HG02885 (cell line): ENCODE results near the gene ANXA9.

Source experiments
- ATAC-seq: cut with Tn5 transposase; IDR thresholded peaks from one replicate; pipeline ENCODE4 v1.9.1; 2021; ENCODE audit warnings: mild to moderate bottlenecking; ENCODE audit not compliant: unreplicated experiment, poor library complexity

The ANXA9 gene, protein sequence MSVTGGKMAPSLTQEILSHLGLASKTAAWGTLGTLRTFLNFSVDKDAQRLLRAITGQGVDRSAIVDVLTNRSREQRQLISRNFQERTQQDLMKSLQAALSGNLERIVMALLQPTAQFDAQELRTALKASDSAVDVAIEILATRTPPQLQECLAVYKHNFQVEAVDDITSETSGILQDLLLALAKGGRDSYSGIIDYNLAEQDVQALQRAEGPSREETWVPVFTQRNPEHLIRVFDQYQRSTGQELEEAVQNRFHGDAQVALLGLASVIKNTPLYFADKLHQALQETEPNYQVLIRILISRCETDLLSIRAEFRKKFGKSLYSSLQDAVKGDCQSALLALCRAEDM

DNA sequence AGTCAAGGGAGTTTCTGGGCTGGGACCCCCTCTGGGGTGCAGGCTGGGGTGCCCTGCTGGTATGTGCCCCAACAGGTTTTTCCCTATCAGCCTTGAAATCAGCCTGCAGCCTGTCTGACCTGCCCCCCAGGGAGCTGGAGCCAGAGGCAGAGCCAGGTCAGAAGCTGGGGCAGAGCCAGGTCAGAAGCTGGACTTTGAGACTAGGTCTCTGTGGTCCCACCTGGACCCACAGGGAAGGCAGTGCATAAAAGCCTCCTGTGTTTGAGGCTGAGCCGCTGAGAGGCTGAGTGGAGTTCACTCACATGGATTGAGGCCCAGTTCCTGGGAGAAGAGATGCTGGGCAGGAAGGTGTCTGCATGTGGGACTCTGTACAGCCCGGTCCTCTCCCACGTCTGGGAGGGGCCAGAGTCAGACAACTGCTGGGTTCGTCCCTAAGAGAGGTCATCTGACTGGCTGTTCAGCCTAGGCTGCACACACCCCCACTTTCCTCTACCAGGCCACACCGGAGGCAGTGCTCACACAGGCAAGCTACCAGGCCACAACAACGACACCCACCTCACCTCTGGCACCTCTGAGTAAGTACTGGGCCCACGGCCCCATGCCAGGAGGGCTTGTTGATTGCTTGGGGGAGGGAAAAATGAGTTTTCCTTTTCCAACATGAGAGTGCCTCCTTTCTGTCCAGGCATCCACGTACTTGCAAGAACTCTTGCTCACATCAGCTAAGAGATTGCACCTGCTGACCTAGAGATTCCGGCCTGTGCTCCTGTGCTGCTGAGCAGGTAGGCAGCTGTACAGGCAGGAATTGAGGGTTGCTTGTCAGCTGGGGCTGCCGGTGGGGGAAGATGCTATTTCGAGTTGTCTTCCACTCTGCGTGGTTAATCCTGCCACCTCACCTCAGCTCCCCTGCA, at the start of gene ANXA9:
Gene ANXA9, plus strand, starts transcription at position 488 of the 908 bp plus-strand sequence. CDS start 814 bp downstream, outside the sequence.
- no peak for ATAC-seq

DNA sequence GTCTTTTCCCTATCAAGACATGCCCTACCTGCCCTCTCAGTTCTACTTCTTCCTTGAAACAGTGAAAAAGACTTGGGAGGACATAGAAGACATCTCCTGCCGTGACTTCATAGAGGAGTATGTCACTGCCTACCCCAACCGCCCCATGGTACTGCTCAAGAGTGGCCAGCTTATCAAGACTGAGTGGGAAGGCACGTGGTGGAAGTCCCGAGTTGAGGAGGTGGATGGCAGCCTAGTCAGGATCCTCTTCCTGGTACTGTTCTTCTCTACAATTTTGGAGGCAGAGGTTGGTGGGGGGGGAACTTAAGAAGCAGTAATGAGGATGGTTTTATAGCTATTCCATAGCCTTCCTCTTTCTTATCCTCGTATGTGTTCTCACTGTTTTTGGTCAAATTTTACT, 37.2 kb upstream of the ANXA9 start:
- ATAC-seq: no peak

DNA sequence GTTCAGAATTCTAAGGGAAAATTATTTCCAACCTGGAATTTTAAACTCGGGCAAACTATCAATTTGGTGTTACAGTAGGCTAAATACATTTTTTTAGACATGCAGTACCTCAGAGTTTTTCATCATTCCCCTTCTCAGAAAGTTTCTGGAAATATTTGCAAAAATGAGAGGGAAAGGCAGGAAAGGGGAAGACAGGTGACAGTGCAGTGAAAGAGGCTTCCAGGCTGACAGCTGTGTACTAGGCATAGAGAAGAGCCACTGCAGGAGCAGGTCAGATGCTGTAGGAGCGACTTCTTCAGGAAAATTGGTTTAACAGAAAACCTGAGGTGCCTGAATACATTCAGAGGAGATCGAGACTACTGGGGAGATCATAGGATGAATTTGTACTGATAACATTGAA, 27.4 kb upstream of the ANXA9 start:
- ATAC-seq: no peak

DNA sequence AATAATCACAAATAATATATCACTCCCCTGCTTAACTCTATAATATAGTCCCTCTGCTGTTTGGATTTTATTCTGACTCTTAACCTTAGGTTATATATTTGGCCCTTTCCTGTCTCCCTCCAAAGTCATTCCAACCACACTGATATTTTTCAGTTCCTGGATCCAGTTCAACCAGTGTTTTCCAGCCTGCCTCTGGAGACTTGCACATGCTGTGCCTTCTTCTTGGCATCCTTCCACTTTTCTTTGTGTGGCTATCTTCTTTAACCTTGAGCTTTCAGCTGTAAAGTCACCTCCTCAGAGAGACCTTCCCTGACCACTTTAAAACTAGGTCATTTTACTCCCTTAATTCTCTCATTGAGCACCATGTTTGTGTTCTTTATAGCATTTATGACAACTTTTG, 26.8 kb upstream of the ANXA9 start:
- ATAC-seq: no peak

DNA sequence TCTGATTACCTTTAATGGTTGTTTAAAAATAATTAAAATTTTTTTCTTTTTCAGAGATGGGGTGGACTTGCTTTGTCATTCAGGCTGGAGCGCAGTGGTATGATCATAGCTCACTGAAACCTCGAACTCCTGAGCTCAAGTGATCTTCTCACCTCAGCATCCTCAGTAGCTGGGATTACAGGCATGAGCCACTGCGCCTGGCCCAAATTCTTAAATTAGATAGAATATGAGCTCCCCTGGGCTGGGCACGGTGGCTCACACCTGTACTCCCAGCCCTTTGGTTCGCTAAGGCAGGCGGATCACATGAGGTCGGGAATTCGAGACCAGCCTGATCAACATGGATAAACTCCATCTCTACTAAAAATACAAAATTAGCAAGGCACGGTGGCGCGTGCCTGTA, 24.4 kb upstream of the ANXA9 start:
- no peak for ATAC-seq

DNA sequence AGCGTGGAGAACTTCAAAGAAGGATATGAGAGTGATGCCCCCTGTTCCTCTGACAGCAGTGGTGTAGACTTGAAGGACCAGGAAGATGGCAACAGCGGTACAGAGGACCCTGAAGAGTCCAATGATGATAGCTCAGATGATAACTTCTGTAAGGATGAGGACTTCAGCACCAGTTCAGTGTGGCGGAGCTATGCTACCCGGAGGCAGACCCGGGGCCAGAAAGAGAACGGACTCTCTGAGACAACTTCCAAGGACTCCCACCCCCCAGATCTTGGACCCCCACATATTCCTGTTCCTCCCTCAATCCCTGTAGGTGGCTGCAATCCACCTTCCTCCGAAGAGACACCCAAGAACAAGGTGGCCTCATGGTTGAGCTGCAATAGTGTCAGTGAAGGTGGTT, 21.4 kb upstream of the ANXA9 start:
- no peak for ATAC-seq

DNA sequence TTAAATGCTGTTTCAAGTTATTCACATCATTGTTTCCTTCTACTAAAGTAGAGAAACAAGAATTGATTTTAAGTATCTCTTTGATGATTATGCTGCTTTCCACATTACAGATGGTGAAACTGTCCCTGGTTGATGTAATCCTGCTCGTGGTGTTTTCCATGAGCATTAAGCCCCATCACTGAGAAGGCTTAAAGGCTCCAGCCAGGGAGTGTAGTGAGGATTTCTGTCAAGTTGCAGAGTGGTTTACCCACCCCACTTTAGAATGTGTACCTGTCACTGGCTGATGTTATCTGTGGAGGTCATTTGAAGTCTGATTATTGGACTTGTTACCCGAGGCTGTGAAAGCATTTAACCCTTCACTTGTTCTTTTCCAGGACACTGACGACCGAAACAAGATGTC, 20.3 kb upstream of the ANXA9 start:
- ATAC-seq: no peak

DNA sequence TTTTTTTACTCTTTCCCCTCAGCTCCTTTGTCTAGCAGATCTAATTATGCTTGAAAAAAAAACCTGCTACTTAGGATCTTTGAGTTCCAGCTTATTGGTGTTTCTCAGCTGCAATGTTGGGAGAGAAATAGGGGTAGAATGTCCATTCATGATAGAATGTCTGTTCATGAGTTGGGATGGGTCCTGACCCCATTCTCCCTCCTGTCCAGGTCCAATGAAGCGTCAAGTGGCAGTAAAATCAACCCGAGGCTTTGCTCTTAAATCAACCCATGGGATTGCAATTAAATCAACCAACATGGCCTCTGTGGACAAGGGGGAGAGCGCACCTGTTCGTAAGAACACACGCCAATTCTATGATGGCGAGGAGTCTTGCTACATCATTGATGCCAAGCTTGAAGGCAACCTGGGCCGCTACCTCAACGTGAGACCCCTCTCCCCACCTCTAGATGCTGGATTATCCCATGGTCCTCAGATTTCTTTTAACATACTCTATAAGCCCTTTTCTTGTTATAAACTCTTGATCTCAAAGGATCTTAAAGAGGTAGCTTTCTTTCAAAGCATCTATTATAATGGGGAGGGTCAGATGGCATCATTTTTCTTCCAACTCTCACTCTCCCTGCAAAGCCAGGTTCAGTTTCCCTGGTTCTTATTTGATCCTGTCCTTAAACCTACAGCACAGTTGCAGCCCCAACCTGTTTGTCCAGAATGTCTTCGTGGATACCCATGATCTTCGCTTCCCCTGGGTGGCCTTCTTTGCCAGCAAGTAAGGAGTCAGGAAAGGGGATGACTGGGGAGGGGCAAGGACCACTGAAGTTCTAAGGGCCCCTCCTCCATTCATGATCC, 18.6 kb upstream of the ANXA9 start:
- ATAC-seq: no peak

DNA sequence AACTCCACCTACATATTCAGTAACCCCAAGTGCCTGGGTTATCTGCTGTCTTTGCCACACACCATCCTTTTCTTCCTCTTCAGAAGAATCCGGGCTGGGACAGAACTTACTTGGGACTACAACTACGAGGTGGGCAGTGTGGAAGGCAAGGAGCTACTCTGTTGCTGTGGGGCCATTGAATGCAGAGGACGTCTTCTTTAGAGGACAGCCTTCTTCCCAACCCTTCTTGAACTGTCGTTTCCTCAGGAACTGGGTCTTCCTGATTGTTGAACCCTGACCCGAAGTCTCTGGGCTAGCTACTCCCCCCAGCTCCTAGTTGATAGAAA, 18.0 kb upstream of the ANXA9 start:
- no peak for ATAC-seq

DNA sequence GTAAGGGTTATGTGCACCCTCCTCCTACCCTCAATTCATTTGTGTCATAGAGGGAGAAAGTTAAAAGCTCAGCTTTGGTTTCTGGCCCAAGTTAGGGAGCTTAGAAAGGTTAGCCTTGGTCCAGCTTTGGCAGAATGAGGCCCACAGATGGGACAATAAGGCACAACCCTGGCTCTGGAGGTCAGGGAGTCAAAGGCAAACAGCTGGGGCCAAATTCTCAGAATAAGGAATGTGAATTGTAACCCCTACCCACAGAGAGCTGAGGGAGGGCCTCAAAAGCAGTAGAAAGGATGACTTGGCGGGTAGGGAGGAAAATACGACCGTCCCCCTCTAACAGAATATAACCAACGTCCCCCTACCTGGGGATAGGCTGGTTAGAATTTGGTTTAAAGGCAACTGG, 16.5 kb upstream of the ANXA9 start:
- no peak for ATAC-seq

DNA sequence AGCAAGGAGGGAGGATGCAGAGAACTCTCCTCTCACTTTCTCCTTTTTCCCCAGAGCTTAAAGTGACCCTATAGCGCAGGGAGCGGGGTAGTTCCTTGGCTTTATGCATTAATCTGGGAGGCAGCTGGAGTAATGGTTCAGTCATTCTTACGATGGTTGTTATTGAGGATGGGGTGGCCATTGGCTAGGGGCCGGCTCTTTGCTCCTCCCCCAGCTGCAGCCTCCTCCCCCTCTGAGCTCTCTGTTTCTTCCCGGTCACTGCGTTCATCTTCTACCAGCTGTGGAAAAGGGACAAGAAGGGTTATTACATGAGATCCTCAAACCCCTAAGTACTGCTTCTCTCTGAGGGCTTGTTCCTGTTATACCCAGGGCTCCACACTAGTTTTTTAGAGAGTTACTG, 16.1 kb upstream of the ANXA9 start:
- no peak for ATAC-seq

DNA sequence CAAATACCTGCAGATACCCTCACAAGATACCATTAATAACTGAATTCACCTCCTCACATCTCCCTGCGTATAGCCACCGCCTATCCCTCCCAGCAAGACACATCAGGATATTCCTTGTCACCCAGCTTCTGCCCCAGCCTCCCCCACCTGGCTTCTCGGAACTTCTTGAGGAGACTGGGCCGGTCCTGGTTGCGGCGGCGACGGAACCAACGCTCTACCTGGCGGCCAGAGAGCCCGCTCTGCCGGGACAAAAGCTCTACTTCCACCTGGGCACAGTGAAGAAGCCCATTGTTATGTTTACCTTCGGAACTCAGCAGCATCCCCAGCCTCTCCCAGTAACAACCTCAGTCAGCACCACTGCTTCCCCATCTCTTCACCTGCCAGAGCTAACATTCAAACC, 14.2 kb upstream of the ANXA9 start:
- ATAC-seq: no peak

DNA sequence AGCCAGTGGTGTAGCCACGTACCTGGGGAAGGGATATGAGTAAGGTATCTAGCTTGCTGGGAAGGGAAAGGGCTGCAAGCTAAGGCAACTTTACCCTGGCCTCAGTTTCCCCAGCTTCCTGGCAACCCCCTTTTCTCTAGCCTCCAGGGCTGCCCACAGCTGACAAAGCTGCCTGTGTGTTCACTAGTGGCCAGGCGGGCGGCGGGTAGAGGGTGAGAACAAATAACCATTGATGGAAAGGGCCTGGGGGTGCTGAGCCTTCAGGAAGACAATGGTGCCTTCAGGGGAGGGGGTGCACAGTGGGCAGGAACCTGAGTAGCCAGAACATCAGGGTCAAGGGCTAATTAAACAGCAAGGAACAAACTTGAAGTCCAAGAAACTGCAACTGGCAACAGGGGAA, 13.6 kb upstream of the ANXA9 start:
- no peak for ATAC-seq

DNA sequence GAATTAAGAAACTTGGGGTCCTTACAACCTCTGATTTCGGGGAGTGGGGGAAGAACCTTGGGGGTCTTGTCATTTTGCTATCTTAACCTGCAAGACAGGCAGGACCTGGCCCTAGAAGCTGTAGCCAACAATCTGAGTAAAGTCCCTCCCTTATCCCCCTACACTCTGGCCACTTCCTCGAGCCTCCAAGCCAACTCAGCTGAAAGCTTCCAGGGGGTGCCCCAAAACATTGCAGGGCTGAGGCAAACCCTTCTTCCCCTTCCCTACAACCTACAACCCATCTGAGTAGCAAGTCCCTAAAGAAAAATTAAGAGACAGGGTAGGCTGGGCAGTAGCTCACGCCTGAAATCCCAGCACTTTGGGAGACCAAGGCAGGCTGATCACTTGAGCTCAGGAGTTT, 12.5 kb upstream of the ANXA9 start:
- no peak for ATAC-seq

DNA sequence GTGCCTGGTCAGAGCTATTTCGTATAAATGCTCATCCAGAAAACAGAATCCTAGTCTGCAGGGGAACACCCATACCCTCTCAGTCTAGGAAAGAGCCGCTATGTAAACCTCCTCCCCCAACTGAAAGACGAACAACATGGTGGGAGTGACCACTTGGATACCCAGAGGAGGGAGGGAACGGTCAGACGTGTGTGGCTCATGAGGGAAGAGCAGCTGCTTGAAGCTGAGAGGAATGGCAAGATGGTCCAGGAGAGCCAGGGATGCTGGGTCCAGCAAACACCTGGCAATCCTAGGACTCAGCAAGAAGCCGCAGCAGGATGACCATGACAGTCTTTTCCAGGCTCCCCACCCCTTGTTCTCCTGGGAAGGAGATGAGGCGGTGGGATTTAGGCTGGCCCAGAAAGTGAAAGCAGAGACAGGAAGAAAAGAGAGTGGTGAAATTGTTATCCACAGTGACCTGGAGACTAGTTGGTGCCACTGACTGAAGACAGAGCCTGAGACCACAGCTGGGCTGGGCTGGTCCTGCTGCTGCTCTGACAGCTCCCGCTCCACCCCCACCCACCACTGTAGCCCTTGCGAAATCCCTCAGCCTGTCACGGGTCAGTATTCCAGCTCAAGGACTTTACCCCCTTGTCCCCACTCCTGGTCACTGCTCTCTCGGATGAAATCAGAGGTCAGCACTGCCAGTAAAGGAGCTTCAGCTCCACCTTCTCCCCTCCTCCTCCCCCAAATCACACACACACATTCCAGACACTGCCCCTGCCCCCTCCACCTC, 11.1 kb upstream of the ANXA9 start:
- ATAC-seq: no peak

DNA sequence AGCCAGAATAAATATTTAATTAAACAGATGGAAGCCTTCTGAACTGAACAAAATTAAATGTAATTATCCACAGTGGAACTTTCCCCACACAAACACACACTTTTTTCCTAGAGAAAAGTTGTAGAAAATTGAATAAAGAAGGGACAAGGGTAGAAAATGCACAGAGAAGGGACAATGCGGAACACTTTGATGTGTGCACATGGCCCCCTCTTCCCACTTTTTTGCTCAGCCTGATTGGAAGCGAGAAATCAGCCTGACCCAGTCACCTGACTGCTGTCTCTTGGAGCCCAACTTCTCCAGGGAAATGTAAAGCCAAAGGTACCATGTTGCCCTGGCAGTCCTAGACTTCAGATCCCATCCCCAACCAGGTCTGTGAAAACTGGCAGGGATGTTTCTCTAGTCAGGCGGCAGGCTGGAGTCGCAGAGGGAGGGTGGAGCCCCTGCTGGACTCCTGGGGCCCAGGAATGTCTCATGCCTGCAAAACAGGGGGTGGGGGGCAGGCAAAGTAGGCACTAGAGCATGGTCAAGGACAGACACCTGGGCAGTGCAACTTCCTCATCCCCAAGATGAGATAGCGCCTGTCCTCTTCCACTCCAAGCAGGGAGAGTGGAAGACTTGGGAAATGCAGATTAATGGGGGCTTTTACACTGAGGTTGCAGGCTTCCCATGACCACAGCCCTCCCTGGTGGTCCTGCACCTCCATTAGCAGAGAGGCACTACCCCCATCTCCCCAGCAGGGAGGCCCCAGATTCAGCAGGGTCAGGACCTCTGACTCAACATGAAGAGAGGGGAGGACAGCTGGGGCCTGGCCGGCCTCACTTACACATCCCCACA, 10.3 kb upstream of the ANXA9 start:
- ATAC-seq: no peak

DNA sequence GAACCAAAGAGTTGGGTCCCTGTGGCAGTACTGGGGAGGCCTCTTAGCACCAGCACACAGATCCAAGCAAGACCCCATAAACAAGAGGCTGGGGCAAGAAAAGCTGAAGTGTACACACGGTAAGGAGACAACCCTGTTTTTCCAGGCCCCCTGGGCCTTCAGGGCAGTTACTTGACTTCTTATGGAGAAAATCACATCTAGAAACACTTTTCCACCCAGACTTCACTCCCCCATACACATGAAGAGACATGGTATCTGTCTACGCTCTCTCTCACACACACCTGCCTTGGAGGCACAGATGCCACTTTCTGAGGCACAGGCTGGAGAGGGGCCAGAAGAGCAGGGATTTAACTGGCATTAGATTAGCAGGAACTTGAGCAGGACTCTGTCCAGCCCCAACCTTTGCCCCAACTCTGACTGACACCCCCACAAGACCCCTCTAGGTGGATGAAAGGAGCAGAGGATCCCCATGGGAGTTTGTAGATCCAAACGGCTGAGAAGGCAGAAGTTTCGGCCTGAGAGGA, 9.6 kb upstream of the ANXA9 start:
- no peak for ATAC-seq

DNA sequence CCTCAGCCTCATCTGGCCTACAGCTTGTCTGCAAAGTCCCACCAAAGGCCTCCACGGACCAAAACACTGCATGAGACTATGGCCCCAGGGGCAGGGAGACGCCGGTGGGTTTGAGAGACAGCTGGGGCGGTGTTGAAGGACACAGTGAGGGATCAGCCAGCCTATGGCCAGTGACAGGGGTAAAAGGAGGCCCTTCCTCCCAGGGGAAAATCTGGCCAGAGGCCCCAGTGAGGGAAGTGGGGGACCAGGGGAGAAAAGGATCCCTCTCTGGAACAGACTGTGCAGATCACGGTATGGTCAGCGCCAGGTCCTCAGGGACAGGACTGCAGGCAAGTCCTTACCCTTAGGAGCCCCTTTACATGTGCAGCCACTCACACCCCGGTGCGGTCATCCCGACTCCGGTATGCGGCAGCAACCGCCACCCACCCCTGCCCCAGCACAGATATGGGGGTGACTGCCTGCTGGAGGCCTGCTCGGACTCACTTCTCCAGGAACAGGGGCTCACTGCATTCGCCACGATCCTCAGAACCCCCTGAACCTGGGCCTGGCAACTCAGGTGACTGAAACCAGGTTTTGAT, 8.7 kb upstream of the ANXA9 start:
- no peak for ATAC-seq
